ENCODE measurements around the gene CBLC. TPM values are rescaled to one million over a fixed set of nuclear protein-coding genes. Genes with fewer than 3 reads are reported as not detected.

Gene CBLC
- polyA plus RNA-seq, 1 donor from 2014 or later, result not detected

DNA sequence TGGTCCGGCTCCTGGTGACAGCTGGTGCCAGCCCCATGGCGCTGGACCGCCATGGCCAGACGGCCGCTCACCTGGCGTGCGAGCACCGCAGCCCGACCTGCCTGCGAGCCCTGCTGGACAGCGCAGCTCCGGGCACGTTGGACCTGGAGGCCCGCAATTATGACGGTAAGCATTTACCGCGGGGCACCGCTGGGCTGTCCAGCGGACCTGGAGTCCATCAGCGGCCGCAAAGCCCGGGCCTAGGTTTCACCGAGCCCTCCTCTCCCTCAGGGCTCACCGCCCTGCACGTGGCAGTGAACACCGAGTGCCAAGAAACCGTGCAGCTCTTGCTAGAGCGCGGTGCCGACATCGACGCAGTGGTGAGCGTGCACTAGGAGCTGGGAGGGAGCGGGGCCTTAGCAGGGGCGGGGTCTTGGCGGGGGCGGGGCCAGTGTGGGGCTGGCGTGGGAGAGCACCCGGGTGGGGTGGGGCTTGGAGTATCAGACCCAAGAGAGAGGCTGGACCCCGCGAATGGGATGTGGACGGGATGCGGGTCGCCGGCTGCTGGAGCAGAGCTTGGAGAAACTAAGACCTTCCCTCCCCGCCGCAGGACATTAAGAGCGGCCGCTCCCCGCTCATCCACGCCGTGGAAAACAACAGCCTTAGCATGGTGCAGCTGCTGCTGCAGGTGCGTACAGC lies 20.5 kb upstream of the CBLC start:
- Histone ChIP-seq H3K9me3 (ENCODE audit: low read length) (no peaks in the 10 kb centered on the region), H3K36me3 (ENCODE audit: insufficient read depth, low read length) (no peaks in the 10 kb centered on the region), H3K27ac (ENCODE audit: low read length) (no peak overlapping the region), H3F3A (ENCODE audit: insufficient read depth, low read length, poor library complexity, severe bottlenecking) (no peaks in the 10 kb centered on the region), H3K79me2 (replicated peaks; ENCODE audit: insufficient read depth, low read length) (no peaks in the 10 kb centered on the region), H4K20me1 (ENCODE audit: insufficient read depth) (no peaks in the 10 kb centered on the region), H2AFZ (ENCODE audit: low read depth, low read length) (peak overlapping the region; percentile 30), H3K9ac (ENCODE audit: low read length) (peak overlapping the region; percentile 58), H3K4me3 (ENCODE audit: low read length) (peak overlapping the region; percentile 76), H3K9me2 (ENCODE audit: insufficient read depth, low read length) (no peaks in the 10 kb centered on the region), H3K27me3 (ENCODE audit: insufficient read depth, low read depth, low read length) (peaks cover 64% of the 10 kb centered on the region), H3K4me2 (ENCODE audit: low read length) (no peak overlapping the region)
- TF ChIP-seq, protein P1, sequence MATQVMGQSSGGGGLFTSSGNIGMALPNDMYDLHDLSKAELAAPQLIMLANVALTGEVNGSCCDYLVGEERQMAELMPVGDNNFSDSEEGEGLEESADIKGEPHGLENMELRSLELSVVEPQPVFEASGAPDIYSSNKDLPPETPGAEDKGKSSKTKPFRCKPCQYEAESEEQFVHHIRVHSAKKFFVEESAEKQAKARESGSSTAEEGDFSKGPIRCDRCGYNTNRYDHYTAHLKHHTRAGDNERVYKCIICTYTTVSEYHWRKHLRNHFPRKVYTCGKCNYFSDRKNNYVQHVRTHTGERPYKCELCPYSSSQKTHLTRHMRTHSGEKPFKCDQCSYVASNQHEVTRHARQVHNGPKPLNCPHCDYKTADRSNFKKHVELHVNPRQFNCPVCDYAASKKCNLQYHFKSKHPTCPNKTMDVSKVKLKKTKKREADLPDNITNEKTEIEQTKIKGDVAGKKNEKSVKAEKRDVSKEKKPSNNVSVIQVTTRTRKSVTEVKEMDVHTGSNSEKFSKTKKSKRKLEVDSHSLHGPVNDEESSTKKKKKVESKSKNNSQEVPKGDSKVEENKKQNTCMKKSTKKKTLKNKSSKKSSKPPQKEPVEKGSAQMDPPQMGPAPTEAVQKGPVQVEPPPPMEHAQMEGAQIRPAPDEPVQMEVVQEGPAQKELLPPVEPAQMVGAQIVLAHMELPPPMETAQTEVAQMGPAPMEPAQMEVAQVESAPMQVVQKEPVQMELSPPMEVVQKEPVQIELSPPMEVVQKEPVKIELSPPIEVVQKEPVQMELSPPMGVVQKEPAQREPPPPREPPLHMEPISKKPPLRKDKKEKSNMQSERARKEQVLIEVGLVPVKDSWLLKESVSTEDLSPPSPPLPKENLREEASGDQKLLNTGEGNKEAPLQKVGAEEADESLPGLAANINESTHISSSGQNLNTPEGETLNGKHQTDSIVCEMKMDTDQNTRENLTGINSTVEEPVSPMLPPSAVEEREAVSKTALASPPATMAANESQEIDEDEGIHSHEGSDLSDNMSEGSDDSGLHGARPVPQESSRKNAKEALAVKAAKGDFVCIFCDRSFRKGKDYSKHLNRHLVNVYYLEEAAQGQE (IDR thresholded peaks at IDR 0.05; ENCODE audit: borderline replicate concordance), result no peak
- TF ChIP-seq EZH2 (IDR thresholded peaks at IDR 0.05; ENCODE audit: borderline replicate concordance, insufficient read depth, low read length, poor library complexity, severe bottlenecking), result no peak
- TF ChIP-seq, protein P2, sequence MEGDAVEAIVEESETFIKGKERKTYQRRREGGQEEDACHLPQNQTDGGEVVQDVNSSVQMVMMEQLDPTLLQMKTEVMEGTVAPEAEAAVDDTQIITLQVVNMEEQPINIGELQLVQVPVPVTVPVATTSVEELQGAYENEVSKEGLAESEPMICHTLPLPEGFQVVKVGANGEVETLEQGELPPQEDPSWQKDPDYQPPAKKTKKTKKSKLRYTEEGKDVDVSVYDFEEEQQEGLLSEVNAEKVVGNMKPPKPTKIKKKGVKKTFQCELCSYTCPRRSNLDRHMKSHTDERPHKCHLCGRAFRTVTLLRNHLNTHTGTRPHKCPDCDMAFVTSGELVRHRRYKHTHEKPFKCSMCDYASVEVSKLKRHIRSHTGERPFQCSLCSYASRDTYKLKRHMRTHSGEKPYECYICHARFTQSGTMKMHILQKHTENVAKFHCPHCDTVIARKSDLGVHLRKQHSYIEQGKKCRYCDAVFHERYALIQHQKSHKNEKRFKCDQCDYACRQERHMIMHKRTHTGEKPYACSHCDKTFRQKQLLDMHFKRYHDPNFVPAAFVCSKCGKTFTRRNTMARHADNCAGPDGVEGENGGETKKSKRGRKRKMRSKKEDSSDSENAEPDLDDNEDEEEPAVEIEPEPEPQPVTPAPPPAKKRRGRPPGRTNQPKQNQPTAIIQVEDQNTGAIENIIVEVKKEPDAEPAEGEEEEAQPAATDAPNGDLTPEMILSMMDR (IDR thresholded peaks at IDR 0.05; ENCODE audit: poor library complexity, severe bottlenecking), result no peak
- TF ChIP-seq TAF1 (IDR thresholded peaks at IDR 0.05; ENCODE audit: low read depth), result no peak
- TF ChIP-seq EP300 (conservative IDR thresholded peaks at IDR 0.05; ENCODE audit: poor library complexity, severe bottlenecking), result no peak
- no peak for TF ChIP-seq MXI1 (conservative IDR thresholded peaks at IDR 0.05; ENCODE audit: poor library complexity, severe bottlenecking)
- no peak for TF ChIP-seq RAD21 (conservative IDR thresholded peaks at IDR 0.05)
- TF ChIP-seq SMC3 (conservative IDR thresholded peaks at IDR 0.05; ENCODE audit: poor library complexity), result no peak
- no peak for TF ChIP-seq POLR2AphosphoS5 (IDR thresholded peaks at IDR 0.05)

DNA sequence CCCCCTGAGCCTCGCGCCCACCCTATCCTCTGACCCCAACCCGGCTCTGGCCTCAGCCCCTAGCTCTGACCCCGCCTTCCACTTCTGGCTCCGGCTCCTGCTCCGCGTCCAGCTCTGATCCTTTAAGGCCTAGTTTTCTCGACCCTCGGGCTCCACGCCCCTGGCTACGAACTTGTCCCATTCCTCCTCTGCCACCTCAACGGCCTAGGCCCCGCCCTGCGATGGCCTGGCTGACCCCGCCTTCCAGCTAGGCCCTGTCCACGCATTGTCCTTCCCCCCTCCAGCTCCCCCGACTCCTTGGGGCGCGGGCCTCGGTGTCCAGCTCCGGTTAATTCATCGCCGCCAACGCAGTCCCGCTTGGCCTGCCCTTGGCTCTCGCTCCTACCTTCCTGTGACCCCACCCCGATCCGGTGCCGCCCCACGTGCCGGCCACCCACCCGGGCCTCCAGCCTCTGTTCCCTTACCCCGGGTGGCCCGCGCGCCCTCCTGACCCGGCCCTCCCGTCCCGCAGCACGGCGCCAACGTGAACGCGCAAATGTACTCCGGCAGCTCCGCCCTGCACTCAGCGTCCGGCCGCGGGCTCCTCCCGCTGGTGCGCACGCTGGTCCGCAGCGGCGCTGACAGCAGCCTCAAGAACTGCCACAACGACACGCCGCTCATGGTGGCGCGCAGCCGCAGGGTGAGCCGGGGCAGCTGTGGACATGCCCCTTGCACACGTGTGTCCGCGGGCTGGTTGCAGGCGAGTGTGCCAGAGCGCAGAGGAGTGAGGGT lies 19.8 kb upstream of the CBLC start:
- Histone ChIP-seq H2AFZ (ENCODE audit: low read depth, low read length) (peak overlapping the region; percentile 30), H3K27ac (ENCODE audit: low read length) (no peak overlapping the region), H3K4me2 (ENCODE audit: low read length) (peak overlapping the region; percentile 41), H3K4me3 (ENCODE audit: low read length) (peak overlapping the region; percentile 76), H3F3A (ENCODE audit: insufficient read depth, low read length, poor library complexity, severe bottlenecking) (no peaks in the 10 kb centered on the region), H3K36me3 (ENCODE audit: insufficient read depth, low read length) (no peaks in the 10 kb centered on the region), H3K79me2 (replicated peaks; ENCODE audit: insufficient read depth, low read length) (no peaks in the 10 kb centered on the region), H3K9me2 (ENCODE audit: insufficient read depth, low read length) (no peaks in the 10 kb centered on the region), H4K20me1 (ENCODE audit: insufficient read depth) (no peaks in the 10 kb centered on the region), H3K9me3 (ENCODE audit: low read length) (no peaks in the 10 kb centered on the region), H3K27me3 (ENCODE audit: insufficient read depth, low read depth, low read length) (peaks cover 57% of the 10 kb centered on the region), H3K9ac (ENCODE audit: low read length) (peak overlapping the region; percentile 58)
- TF ChIP-seq, protein P2 (IDR thresholded peaks at IDR 0.05; ENCODE audit: poor library complexity, severe bottlenecking), result peak; percentile 31
- TF ChIP-seq MXI1 (conservative IDR thresholded peaks at IDR 0.05; ENCODE audit: poor library complexity, severe bottlenecking) (peak; percentile 73), EZH2 (IDR thresholded peaks at IDR 0.05; ENCODE audit: borderline replicate concordance, insufficient read depth, low read length, poor library complexity, severe bottlenecking) (no peak), TAF1 (IDR thresholded peaks at IDR 0.05; ENCODE audit: low read depth) (no peak), RAD21 (conservative IDR thresholded peaks at IDR 0.05) (no peak), EP300 (conservative IDR thresholded peaks at IDR 0.05; ENCODE audit: poor library complexity, severe bottlenecking) (no peak), SMC3 (conservative IDR thresholded peaks at IDR 0.05; ENCODE audit: poor library complexity) (peak; percentile 22), POLR2AphosphoS5 (IDR thresholded peaks at IDR 0.05) (peak; percentile 37)
- TF ChIP-seq, protein P1 (IDR thresholded peaks at IDR 0.05; ENCODE audit: borderline replicate concordance), result no peak

Measured in neural cell (in vitro differentiated cells).